GM04504 (cell line): Measurements from ENCODE around the gene ALAS2.
"Not testable (repeated sequence)": the region's sequence is repeated elsewhere in the genome, so short reads cannot be mapped to it uniquely, and the experiment has no call there.

Source experiments
- DNase-seq: peaks from one replicate; pipeline ENCODE4 v3.0.0-alpha.2; 2012; ENCODE audit warnings: low read depth

Gene ALAS2

DNA sequence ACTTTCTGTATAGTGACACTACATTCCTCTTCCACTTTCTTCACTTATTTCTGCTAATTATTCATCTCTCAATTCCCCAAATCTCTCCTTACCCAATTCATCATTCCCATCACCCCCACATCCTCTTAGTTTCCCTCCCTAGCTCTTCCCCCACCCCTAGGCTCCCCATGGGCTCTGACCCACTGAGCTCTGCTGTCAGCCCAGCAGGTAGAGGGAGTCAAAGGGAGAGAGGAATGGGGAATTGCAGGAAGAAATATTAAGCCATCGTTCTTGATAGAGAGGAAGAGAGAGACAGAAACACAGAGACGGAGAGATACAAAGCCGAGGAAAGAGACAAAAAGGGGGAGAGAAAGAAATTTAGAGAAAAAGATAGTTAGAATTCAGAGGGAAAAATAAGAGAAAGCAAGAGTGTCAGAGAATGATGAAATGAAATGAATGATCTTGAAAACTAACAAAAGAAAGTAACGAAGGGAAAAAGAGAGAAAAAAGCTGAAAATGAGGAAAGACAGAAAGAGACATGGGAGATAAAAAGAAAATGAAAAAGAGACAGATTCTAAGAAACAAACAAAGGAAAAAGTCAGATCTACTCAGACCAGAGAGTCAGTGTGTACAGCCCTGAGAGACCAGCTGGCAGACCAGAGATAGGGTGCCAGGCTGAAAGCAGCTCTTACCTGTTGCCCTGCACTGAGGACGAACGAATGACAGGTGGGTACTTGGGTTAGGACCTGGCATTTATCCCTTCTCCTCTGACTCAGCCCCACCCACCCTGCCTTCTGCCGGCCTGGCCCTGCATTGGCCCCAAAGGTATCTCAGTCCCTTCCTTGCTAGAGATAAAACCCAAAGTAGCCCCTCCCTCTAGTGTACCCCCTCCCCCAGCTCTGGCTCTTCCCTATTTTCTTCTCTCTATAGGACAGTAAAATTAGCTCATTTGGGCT is at the start of gene ALAS2:
Gene ALAS2, minus strand, starts transcription at position 707 of the 935 bp plus-strand sequence. CDS start 4,977 bp downstream, outside the sequence.
- no peak for DNase-seq

DNA sequence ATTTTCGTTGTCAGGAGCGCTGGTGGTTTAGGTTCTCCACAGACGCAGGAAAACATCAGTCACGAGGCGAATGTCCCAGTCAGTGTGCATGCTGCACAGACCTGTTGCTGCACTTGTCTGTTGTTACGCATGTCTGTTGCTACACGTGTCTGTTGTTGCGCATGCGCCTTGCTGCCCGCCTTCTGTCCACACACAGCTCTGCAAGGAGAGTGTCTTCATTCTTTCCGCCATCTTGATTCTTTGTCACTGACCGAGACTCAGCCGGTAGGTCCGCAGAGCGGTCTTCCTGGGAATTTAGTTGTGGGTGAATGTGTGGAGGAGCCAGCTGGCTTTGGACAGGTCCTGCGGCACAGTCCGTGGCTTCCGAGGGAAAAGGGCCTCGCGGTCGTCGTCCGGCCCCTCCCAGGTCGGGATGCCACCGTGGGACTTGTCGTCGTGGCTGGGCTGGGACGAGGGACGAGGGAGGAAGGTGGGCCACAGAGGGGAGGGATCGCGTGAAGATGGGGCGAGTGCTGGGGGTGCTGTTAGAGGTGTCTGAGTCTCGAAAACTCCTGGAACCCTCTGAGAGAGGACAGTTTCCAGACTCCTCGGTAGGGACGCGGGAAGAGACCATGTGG is 44.2 kb upstream of the ALAS2 start, which contains the start of gene PAGE2B:
Gene PAGE2B, plus strand, starts transcription at position 180 of the 617 bp plus-strand sequence. CDS start 1,012 bp downstream, outside the sequence.
- no peak for DNase-seq

DNA sequence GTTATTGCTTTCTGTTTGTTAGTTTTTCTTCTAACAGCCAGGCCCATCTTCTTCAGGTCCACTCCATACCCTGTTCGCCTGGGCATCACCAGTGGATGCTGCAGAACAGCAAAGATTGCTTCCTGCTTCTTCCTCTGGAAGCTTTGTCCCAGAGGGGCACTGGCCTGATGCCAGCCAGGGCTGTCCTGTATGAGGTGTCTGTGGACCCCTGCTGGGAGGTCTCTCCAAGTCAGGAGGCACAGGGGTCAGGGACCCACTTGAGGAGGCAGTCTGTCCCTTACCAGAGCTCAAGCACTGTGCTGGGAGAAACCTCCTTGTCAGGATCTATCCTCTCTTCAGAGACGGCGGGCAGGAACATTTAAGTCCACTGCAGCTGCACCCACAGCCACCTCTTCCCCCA is 41.5 kb upstream of the ALAS2 start:
- no peak for DNase-seq

GRCh38 chrX:55067180-55067579 is 36.4 kb upstream of the ALAS2 start:
- not testable (repeated sequence) for DNase-seq

DNA sequence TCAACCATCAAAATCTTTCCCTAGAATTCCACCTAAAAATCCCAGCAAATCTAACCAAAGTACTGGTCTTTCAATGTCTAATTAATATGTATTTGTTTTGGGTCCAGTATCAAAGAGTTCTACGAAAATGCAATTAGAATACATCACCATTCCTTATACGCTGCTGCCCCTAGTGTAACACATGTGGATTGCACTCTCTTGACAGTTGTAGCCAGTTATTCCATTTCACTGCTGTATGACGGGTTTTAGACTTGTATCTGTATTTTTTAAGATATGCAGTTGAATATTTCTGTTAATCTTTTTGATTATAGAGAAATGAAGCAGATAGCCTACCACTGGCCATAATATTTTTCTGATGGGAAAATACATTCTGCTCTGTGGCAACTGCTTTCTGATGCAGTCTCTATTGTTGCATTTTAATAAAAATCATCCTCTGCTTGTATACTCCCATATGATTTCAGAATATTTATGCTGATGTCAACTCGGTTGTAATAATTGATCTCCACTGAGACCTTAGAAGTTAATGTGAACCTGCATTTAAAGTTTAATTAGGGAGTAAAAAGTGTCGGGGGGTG is 27.0 kb upstream of the ALAS2 start:
- peak; percentile 9 for DNase-seq

DNA sequence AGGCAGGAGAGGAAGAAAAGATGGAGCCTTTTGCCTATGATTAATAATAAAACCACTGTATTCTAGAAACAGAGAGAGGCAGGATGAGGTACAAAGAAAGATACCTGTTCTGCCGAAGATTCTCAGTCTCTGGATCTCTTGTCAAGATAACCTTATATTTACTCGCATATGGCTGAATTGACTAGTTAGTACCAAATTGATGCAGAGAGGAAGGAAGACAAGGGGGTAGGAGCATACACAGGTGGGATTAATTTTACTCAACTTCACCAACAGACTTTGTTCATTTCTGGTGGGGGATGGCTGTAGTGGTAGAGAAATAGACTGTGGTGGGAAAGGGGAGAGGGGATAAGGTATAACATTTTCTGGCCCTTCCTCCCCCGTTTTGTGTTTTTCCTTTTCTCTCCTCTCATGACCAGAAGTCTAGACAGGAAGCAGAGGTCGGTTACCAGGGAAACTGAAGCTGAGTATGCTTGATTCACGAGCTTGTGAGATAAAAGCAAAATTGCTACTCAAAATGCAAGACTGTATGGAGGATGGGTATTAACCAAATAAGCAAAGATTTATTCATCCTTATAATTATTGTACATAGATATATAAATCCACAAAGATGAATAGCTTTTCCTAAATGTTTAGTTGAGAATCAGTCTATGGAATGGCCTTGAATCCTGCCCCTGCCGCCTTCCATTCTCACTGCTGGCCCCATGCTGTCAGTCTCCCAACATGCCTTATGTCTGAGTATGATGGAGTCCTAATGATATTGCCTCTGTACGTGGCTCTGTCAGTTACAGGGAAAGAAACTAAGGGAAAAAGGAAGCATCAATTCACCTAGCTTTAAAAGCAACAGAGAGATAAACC is 26.3 kb upstream of the ALAS2 start:
- no peak for DNase-seq

GRCh38 chrX:55050599-55050998 is 19.8 kb upstream of the ALAS2 start:
- not testable (repeated sequence) for DNase-seq

- DNase-seq, result no peak
Observed at GRCh38 chrX:55041514-55041913, 10.7 kb upstream of the ALAS2 start.

DNA sequence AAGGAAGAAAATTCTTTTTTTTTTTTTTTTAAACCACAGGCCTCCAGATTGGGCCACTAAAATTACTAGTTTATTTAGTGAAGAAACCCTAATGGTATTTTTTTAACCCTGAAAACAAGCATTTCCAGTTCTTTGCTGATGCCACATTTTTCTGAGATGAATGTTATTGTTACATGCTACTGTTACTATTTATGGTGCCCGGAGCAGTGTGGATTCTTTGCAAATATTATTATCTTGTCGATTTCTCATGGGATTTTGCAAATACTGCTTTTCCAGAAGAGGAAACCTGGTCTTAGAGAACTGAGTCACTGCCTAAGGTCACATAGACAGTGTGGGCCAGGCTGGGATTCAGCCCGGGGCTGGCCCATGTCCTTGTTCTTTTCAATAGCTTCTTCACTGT is 8.7 kb upstream of the ALAS2 start:
- DNase-seq, result peak; percentile 4

DNA sequence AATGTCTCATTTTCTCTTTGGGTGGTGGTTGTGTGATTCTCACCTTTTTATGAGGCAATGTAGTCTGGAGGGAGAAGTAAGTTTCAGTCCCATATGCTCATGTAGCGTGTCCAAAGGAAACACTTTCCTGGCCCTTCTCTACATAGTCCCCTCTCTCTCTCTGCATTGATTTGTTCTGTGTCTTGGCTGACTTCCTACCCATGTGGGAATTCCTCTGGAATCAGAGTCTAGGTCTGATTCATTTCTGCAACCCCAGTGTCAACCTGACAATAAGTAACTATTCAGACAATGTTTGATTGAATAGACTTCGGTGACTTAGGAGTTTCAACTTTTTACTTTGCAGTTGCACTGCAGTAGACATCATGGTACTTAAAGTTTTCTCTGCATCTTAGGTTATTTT is 2.7 kb upstream of the ALAS2 start:
- no peak for DNase-seq

- no peak for DNase-seq
Observed at GRCh38 chrX:55029291-55029690, 1.5 kb downstream of the ALAS2 start.

GRCh38 chrX:55028611-55029010 is 2.2 kb downstream of the ALAS2 start:
- no peak for DNase-seq

GRCh38 chrX:55028040-55028439 is 2.7 kb downstream of the ALAS2 start:
- no peak for DNase-seq

GRCh38 chrX:55026840-55027239 is 3.9 kb downstream of the ALAS2 start:
- DNase-seq, result no peak

- DNase-seq, result no peak
Observed at GRCh38 chrX:55026143-55026542, 4.6 kb downstream of the ALAS2 start.

- DNase-seq, result no peak
Observed at GRCh38 chrX:55014897-55015299, 15.9 kb downstream of the ALAS2 start.

GRCh38 chrX:55011294-55011693 is 19.5 kb downstream of the ALAS2 start:
- no peak for DNase-seq

GRCh38 chrX:55008571-55009358 is 22.0 kb downstream of the ALAS2 start:
- peak; percentile 21 for DNase-seq

DNA sequence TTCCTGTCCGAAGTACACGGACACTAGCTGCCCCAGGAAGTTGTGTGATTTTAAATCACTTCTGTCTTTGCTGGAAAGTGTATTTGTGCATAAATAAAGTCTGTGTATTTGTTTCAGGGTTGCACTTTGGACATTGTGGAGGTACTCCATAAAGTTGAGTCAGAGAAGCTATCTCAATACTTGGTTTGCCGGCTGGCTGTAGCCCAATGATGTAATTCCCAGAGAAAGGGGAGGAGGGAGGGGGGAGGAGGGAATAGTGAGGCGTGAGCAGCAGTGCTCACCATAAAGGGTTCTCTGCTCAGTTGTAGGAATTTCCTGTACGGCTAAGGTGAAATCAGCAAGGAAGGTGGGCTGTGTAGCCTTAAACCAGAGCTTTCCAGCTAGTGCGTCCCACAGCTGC is 23.1 kb downstream of the ALAS2 start:
- peak; percentile 38 for DNase-seq

- DNase-seq, result no peak
Observed at GRCh38 chrX:55006827-55007621, 23.8 kb downstream of the ALAS2 start.
